GM21825 (cell line): ENCODE results near the gene ACACA.

Experiments used
- ATAC-seq: cut with Tn5 transposase; IDR thresholded peaks from one replicate; pipeline ENCODE4 v1.9.1; 2021; ENCODE audit warnings: mild to moderate bottlenecking, moderate library complexity; ENCODE audit not compliant: unreplicated experiment

ACACA gene

GRCh38 chr17:37299257-37299980 lies 107.2 kb downstream of the ACACA start:
- no peak for ATAC-seq

GRCh38 chr17:37295888-37296287 lies 110.7 kb downstream of the ACACA start:
- ATAC-seq: no peak

GRCh38 chr17:37294888-37295287 lies 111.7 kb downstream of the ACACA start:
- ATAC-seq: no peak

- no peak for ATAC-seq
These were observed 112.9 kb downstream of the ACACA start for GRCh38 chr17:37293770-37294169.

GRCh38 chr17:37292429-37293139 lies 114.1 kb downstream of the ACACA start:
- no peak for ATAC-seq

- ATAC-seq: no peak
These were observed 115.3 kb downstream of the ACACA start for GRCh38 chr17:37291351-37291750.

GRCh38 chr17:37286430-37286829 lies 120.2 kb downstream of the ACACA start:
- no peak for ATAC-seq

GRCh38 chr17:37284191-37284590 lies 122.4 kb downstream of the ACACA start:
- no peak for ATAC-seq

GRCh38 chr17:37283414-37283961 lies 123.1 kb downstream of the ACACA start:
- ATAC-seq: no peak

- no peak for ATAC-seq
These were observed 125.8 kb downstream of the ACACA start for GRCh38 chr17:37280841-37281240.

- ATAC-seq: no peak
These were observed 128.3 kb downstream of the ACACA start for GRCh38 chr17:37278247-37278894.

- ATAC-seq: no peak
These were observed 130.2 kb downstream of the ACACA start for GRCh38 chr17:37276475-37276874.

GRCh38 chr17:37274461-37274860 lies 132.2 kb downstream of the ACACA start:
- ATAC-seq: no peak

- ATAC-seq: no peak
These were observed 133.1 kb downstream of the ACACA start for GRCh38 chr17:37273409-37274051.

GRCh38 chr17:37265446-37266173 lies 141.0 kb downstream of the ACACA start:
- ATAC-seq: no peak

GRCh38 chr17:37261286-37261685 lies 145.3 kb downstream of the ACACA start:
- no peak for ATAC-seq

- ATAC-seq: no peak
These were observed 147.5 kb downstream of the ACACA start for GRCh38 chr17:37259030-37259735.

- no peak for ATAC-seq
These were observed 150.0 kb downstream of the ACACA start for GRCh38 chr17:37256627-37257026.

GRCh38 chr17:37255432-37255831 lies 151.2 kb downstream of the ACACA start:
- ATAC-seq: no peak

GRCh38 chr17:37247825-37248224 lies 158.8 kb downstream of the ACACA start:
- ATAC-seq: no peak
